GM21717 (cell line): ENCODE results near the gene KRTAP4-3.
"Not testable (repeated sequence)": the region's sequence is repeated elsewhere in the genome, so short reads cannot be mapped to it uniquely, and the experiment has no call there.

Experiments
- ATAC-seq: cut with Tn5 transposase; IDR thresholded peaks from one replicate; pipeline ENCODE4 v1.9.1; 2021; ENCODE audit warnings: mild to moderate bottlenecking, moderate library complexity; ENCODE audit not compliant: unreplicated experiment

The KRTAP4-3 gene

DNA sequence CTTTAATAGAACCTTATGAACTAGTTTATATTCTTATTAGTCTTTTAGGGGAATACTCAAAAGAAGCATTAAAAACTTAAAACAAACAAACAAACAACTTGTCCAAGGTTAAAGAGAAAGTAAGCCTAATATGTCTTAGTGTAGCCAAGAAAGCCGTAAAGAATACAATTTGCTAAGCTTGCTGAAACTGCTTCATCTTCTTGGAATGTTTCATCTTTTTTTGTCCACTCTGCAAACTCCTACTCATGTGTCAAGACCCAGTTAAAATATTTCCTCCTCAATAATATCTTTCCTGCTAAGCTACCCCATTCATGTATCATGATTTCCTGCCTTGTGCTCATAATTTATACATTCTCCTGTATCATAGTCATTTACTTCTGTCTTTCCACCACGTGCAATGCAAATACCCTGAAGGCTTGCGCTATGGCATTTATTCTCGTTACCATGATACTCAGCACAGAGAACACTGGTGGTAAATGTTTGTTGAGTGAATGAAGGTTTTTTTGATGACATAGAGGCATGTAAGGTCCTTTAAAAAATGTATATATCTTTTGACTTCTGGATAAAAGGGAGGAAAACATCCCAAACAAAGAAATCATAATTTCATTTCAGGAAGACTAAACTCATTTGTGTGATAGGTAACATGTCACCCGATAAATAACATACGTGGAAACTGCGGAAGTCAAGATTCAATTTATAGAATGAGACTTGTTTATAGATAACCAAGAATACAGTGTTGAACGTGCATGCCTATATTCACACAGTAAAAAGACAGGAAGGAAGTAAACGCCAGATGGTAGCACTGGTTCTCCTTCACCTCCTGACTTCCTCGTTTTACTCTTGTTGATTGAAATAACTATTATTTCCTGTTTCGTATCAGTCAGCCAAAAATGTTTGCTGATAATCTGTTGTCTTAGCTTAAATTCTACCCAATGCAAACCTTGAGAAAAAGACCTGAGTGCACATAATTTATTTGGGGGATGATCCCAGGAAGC lies 48.0 kb downstream of the KRTAP4-3 start:
- ATAC-seq, result not testable (repeated sequence)

DNA sequence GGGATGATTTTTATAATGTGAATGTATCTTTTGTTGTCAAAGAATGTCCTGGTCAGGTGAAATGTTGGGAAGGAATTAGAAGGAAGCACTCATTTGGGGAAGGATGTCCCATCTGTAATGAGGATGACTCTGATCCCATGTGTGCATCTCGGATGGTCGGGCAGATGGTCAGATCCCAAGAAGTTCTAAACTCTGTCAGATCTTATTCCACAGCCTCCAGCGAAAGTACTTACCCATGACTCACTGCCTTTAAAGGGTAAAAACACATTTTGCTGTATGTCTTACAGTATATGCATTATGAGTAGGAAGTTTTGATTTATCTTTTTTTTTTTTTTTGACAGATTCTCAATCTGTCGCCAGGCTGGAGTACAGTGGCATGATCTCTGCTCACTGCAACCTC lies 49.3 kb downstream of the KRTAP4-3 start:
- no peak for ATAC-seq

GRCh38 chr17:41117846-41118386 lies 50.1 kb downstream of the KRTAP4-3 start, which contains the start of gene KRTAP4-11:
Gene KRTAP4-11 (minus strand): TSS chr17:41118373. CDS start chr17:41118315, 58 bp downstream.
- not testable (repeated sequence) for ATAC-seq
